Muscle layer of colon (tissue), 2 donors: ENCODE data around the gene SLC25A42.
A peak's percentile ranks its signal among the peaks of the same experiment; 100 is the strongest.
"Not testable (repeated sequence)": the region's sequence is repeated elsewhere in the genome, so short reads cannot be mapped to it uniquely, and the experiment has no call there.

Experiments
- H3K27ac ChIP-seq: one replicate; pipeline ENCODE4 v1.7.0; 2013; ENCODE audit warnings: low read depth, mild to moderate bottlenecking, low read length, moderate library complexity
- H3K27me3 ChIP-seq, 2 donors: one replicate each; pipeline ENCODE4 v1.7.0; 2013; ENCODE audit warnings: low read length in 2 of 2, mild to moderate bottlenecking in 2 of 2; ENCODE audit not compliant: insufficient read depth in 2 of 2, control insufficient read depth in 1 of 2
- H3K36me3 ChIP-seq: one replicate; pipeline ENCODE4 v1.7.0; 2013; ENCODE audit warnings: mild to moderate bottlenecking, low read length; ENCODE audit not compliant: insufficient read depth
- H3K4me1 ChIP-seq: one replicate; pipeline ENCODE4 v1.7.0; 2013; ENCODE audit warnings: mild to moderate bottlenecking, low read length; ENCODE audit not compliant: insufficient read depth
- H3K4me3 ChIP-seq, 2 donors: one replicate each; pipeline ENCODE4 v1.7.0; 2013; ENCODE audit warnings: low read length in 2 of 2, low read depth in 1 of 2, mild to moderate bottlenecking in 1 of 2, moderate library complexity in 1 of 2
- H3K9ac ChIP-seq: one replicate; pipeline ENCODE4 v1.7.0; 2013; ENCODE audit warnings: low read length
- H3K9me3 ChIP-seq: one replicate; pipeline ENCODE4 v1.7.0; 2013; ENCODE audit warnings: mild to moderate bottlenecking, low read length
- donor health status: abdominal sarcoma.
- donor health status: Adenocarcinoma of cecum.

SLC25A42 gene

DNA sequence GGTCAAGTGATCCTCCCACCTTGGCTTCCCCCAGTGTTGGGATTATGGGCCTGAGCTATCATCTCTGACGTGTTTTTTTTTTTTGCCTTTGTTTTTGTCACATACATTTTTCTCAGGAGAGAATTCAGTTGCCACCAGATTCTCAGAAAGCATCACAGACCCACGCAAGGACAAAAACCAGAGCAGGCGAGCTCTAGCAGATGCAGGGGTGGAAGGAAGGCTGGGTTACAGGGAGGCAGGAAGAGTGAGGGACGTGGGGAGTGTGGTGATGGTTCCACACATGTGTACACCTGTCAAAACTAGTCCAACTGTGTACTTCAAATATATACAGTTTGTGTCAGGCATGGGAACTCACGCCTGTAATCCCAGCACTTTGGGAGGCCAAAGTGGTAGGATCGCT lies 70.2 kb downstream of the SLC25A42 start:
- Histone ChIP-seq H3K9me3 (peaks cover 8% of the 10 kb centered on the region), H3K4me3 (no peak overlapping the region), H3K9ac (no peak overlapping the region), H3K27ac (no peak overlapping the region), H3K4me1 (peaks cover 14% of the 10 kb centered on the region), H3K36me3 (peaks cover 7% of the 10 kb centered on the region), H3K27me3 (no peaks in the 10 kb centered on the region)

DNA sequence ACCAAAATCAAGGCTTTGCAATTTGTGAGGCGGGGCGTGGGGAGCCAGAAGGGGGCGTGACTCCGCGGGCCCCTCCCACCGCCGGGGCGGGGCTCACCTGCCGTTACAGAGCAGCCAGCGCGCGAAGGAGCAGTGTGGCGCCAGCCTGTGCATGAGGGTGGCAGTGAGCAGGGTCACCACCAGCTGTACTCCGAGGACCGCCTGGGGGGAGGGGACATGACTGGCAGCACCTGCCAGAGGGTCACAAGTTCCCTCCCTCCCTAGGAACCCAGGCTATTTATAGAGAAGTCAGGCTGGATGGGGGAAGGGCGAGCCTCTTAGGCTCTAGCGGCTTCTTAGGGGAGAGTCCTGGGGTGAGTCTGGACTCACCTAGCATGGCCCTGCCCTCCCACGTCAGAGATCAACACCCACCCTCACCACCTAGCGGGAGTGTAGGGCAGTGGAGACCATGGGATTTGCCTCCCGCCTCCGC lies 70.9 kb downstream of the SLC25A42 start:
- Histone ChIP-seq H3K36me3 (peaks cover 7% of the 10 kb centered on the region), H3K4me1 (peaks cover 14% of the 10 kb centered on the region), H3K9ac (no peak overlapping the region), H3K9me3 (peaks cover 8% of the 10 kb centered on the region), H3K27ac (no peak overlapping the region), H3K27me3 (no peaks in the 10 kb centered on the region), H3K4me3 (no peak overlapping the region)

DNA sequence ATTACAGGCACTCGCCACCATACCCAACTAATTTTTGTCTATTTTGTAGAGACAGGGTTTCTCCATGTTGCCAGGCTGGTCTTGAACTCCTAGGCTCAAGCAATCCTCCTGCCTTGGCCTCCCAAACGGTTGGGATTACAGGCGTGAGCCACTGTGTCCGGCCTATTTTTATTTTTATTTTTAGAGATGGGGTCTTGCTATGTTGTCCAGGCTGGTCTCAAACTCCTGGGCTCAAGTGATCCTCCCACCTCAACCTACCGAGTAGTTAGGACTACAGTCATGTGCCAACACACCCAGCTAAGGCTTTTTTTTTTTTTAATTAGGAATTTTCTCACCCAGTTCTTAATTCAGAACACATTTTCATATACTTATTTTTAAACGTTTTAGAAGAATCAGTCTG lies 71.9 kb downstream of the SLC25A42 start:
- not testable (repeated sequence) for H3K9me3 ChIP-seq, H3K36me3 ChIP-seq, H3K9ac ChIP-seq, H3K27ac ChIP-seq, H3K27me3 ChIP-seq, H3K4me3 ChIP-seq
- peaks cover 14% of the 10 kb centered on the region for H3K4me1 ChIP-seq

DNA sequence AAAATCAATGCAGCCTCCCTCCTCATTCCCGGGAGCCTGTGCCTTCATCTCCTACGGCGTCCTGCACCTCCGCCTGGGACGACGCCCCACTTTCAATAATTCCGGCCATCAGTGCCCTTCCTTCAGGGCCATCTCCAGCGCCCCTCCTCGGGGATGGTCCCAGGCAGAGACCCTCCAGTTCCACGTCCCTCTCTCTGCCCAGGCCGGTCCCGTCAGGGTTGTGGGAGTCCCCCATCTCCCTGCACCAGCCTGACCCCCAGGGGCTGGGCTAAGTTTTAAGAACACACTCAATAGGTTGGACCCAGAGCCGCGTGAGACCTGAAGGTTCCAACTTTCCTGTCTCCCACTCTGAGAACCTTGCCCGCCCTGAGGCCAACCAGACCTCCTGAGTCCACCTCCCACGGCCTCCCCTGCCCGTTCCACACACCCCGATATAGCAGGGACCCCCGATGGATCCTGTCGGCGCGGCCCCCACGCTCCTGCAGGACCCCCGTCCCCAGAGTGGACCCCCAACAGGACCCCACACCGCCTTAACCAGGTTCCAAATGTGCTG lies 73.8 kb downstream of the SLC25A42 start:
- Histone ChIP-seq H3K27me3 (no peaks in the 10 kb centered on the region), H3K9me3 (peaks cover under 1% of the 10 kb centered on the region), H3K27ac (peak overlapping the region; percentile 84), H3K4me1 (peaks cover 14% of the 10 kb centered on the region), H3K9ac (peak overlapping the region; percentile 99), H3K36me3 (no peaks in the 10 kb centered on the region), H3K4me3 (peak overlapping the region; percentile 73 to 96)

DNA sequence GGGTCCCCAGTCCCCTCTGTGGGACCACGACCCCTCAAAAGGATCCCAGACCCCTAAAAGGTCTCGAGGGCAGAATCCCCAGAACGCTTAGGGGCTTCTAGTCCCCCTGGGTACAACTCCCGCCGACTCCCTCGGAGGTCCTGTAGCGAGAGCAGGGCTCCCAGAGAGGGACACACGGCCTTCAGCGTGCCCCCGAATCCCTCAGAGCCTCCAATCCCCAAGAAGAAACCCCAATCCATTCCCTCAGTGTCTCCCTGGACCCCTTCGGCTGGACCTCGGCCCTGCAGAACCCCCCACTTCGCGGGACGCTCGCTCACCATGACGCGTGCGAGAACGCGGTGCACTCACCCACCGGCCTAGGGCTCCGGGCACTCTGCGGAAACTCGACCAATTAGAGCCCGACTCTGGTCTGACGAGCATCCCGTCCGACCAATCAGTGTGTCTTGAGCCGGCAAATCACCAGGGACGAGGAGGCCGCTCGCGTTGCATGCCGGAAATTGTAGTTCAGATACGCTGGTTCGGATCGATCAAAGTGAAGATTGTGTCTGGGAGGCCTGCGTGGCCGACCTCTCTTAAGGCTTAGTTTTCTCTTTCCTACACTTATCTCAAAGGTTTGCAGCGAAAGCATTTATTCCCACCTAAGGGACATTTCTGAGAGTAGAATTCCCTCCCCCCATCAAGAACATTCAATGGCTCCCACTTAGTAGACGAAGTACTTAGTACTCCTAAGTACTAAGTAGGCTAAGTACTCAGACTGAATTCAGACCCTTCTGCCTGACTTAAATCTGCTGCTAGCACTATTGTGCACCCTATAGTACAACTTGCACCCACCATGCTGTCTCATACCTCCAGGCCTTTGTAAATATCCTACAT lies 74.6 kb downstream of the SLC25A42 start, which contains the start of gene TMEM161A:
TSS of gene TMEM161A (minus strand) at position 370 of the 873 bp plus-strand sequence. CDS start at position 320, 50 bp downstream.
- H3K36me3 ChIP-seq = no peaks in the 10 kb centered on the region
- H3K27me3 ChIP-seq = no peaks in the 10 kb centered on the region
- H3K9me3 ChIP-seq = no peaks in the 10 kb centered on the region
- H3K4me1 ChIP-seq = peaks cover 14% of the 10 kb centered on the region
- H3K9ac ChIP-seq = peak within 1 kb of the TSS; percentile 99
- peak within 1 kb of the TSS; percentile 73 to 96 for H3K4me3 ChIP-seq
- peak within 1 kb of the TSS; percentile 84 for H3K27ac ChIP-seq

DNA sequence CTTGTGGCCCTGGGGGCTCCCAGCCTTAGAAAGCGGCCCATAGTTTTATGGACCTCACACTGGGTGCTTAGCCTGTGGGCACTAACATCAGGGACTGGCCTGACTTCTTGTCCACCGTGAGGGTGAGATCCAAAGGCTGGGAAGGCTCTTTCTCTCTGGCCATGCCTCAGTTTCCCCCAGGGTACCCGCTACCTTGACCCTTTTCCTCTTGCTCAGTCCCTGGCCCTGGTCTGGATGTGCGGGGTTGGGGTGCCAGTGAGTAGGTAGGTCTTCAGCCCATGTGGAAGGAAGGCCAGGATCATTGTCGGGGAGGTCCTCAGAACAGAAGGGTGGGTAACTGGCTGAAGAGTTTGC lies 76.1 kb downstream of the SLC25A42 start:
- no peak overlapping the region for H3K9ac ChIP-seq
- H3K27ac ChIP-seq = no peak overlapping the region
- no peak overlapping the region for H3K4me3 ChIP-seq
- no peaks in the 10 kb centered on the region for H3K36me3 ChIP-seq
- H3K27me3 ChIP-seq = no peaks in the 10 kb centered on the region
- H3K4me1 ChIP-seq = peaks cover 11% of the 10 kb centered on the region
- H3K9me3 ChIP-seq = no peaks in the 10 kb centered on the region

DNA sequence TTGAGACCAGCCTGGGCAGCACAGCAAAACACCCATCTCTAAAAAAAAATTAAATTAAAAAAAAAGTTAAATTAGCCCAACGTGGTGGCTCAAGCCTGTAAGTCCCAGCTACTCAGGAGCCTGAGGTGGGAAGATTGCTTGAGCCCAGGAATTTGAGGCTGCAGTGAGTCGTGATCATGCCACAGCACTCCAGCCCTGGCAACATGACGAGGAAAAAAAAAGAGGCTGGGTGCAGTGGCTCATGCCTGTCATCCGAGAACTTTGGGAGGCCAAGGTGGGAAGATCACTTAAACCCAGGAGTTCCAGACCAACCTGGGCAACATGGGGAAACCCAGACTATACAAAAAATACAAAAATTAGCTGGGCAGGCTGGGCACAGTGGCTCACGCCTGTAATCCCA lies 76.7 kb downstream of the SLC25A42 start:
- no peaks in the 10 kb centered on the region for H3K9me3 ChIP-seq
- peaks cover 8% of the 10 kb centered on the region for H3K4me1 ChIP-seq
- no peaks in the 10 kb centered on the region for H3K27me3 ChIP-seq
- H3K4me3 ChIP-seq = no peak overlapping the region
- no peaks in the 10 kb centered on the region for H3K36me3 ChIP-seq
- H3K9ac ChIP-seq = no peak overlapping the region
- H3K27ac ChIP-seq = no peak overlapping the region

DNA sequence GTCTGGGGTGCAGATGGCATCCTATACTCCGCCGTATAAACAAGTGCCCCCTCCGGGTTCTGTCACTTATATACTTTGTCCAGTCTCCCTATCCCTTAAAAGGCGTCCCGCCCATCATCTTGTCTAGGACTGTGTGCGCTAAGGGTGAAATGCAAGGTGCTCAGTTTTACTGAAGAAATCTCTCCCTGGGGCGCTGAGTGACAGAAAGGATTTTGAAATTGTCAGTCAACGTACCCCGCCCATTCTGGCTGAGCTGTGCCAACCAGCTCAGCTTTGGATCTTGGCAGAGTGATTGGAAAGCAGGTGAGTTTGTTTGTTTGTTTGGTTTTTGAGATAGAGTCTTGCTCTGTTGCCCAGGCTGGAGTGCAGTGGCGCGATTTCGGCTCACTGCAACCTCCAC lies 78.6 kb downstream of the SLC25A42 start:
- Histone ChIP-seq H3K4me1 (peaks cover 3% of the 10 kb centered on the region), H3K9ac (no peak overlapping the region), H3K27me3 (no peaks in the 10 kb centered on the region), H3K4me3 (no peak overlapping the region), H3K36me3 (peaks cover 8% of the 10 kb centered on the region), H3K27ac (no peak overlapping the region), H3K9me3 (no peaks in the 10 kb centered on the region)

DNA sequence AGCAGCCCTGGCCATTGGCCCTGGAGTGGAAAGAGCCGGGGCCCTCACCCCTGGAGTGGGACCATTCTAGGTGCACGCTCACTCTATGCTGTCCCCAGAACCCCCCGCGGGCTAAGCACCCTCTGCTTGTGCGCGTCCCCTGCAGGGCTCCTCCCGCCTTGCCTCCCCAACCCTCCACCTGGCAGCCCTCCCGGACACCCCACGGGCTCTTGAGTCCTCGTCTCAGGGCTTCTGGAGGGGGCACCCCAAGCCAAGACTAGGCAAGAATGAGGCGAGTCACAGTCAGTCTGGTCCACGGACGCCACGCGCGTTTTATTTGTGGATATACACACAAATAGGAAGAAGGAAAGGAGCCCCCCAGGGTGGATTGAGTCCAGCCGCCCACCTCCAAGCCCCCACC lies 81.5 kb downstream of the SLC25A42 start:
- no peaks in the 10 kb centered on the region for H3K4me1 ChIP-seq
- no peaks in the 10 kb centered on the region for H3K27me3 ChIP-seq
- no peak overlapping the region for H3K27ac ChIP-seq
- H3K9ac ChIP-seq = no peak overlapping the region
- peaks cover 9% of the 10 kb centered on the region for H3K36me3 ChIP-seq
- no peak overlapping the region for H3K4me3 ChIP-seq
- H3K9me3 ChIP-seq = no peaks in the 10 kb centered on the region

DNA sequence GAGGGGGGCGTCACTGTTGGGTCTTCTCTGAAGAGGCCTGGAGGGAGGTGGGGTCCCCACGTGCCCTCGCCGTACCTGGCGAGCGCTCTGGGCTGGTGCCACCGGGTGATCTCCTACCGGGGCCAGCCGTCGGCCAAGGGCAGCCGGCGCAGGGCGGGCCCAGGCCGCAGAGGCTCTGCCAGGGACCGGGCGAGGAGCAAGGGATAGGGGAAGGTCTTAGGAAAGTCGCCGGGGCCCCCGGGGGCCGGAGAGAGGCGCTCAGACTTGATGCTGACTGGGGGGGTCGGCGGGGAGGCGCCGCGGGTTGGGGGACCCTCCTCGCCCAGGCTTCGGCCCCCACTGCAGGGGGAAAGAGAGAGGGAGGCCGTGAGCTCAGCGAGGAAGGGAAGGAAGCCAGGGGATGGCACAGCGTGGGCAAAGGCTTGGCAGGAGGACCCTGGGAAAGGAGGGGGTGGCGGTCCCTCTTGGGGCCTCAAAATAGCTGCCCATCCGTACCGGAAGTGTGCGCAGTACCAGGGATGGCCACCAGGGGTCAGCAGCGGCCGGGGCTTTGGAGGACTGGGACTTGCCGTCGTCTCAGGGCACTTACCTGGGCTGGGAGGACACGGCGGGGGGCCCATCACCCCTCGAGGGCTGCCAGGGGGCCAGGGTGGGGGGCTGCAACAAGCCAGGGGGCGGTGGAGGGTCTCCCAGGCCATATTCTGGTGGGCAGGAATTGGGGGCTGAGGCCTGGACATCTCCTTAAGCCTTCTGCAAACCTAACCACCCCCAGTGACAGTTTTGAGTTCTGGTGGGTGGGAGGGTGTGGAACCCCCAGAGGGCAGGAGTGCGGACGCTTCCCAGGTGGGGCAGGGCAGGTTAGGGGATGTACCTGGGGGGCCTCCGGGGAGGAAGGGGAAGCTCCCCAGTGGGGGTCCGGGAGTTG lies 82.2 kb downstream of the SLC25A42 start:
- Histone ChIP-seq H3K4me3 (no peak overlapping the region), H3K9ac (no peak overlapping the region)

DNA sequence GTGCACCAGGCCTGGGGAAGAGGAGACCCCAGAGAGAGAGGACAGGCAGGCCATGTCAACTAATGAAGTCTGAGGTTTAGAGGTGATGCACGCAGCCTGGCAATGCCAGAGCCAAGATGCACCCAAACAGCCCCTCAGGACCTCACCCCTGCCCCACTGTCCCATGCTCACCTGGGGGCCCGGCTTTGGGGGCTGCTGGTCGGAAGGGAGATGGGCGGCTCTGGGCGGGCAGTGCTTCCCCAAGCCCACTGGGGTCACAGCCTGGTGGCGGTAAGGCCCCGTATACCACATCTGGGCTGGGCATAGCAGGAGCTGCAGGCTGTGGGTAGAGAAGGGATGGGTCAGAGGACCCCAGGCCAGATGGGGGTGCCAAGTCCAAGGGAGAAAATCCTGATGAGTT lies 83.1 kb downstream of the SLC25A42 start:
- Histone ChIP-seq H3K9ac (no peak overlapping the region), H3K36me3 (peaks cover 9% of the 10 kb centered on the region), H3K27me3 (no peaks in the 10 kb centered on the region), H3K4me1 (no peaks in the 10 kb centered on the region), H3K27ac (no peak overlapping the region), H3K4me3 (no peak overlapping the region), H3K9me3 (no peaks in the 10 kb centered on the region)

More for the DNA sequence above, 82.2 kb downstream of the SLC25A42 start:
- peaks cover 9% of the 10 kb centered on the region for H3K36me3 ChIP-seq
- no peaks in the 10 kb centered on the region for H3K9me3 ChIP-seq
- no peaks in the 10 kb centered on the region for H3K27me3 ChIP-seq
- no peaks in the 10 kb centered on the region for H3K4me1 ChIP-seq
- H3K27ac ChIP-seq = no peak overlapping the region
